Measurements from ENCODE around the gene CAMK2D.

Gene CAMK2D

DNA sequence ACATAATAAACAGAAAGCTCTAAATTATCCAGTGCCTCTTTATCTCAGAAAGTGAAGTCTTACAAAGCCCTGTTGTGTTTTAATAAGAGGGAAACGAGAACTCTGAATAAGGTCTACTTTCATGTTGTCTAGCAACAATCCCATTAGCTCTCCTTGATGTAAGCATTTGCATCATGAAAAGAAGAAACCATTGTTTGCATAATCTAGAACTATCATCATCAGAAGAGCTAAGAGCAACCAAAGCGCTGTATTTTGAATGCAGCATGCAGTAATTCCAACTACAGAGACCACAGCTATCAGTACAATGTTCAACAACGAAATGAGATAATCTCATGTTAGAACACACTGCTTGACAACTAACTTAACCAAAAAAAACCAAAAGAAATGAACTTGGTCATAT, 257.1 kb downstream of the CAMK2D start:
- no peak for DNase-seq

DNA sequence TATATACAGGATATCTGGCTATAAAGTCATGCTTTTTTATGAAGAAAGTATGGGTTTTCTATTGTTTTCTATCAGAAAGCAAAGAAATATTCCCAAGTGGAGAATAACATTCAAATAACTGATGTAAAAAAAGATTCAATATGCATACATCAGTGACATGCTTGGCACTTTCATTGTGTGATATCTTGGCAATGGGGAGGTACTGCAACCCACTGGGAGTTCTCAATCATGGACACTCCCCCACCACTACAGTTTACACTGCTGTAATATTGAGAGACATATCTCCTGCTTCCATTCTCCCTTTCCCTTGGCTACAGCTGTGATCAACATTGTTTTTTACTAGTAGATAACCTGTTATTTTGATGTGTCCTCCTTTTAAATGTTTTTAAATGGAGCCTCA, 257.8 kb downstream of the CAMK2D start:
- no peak for DNase-seq

DNA sequence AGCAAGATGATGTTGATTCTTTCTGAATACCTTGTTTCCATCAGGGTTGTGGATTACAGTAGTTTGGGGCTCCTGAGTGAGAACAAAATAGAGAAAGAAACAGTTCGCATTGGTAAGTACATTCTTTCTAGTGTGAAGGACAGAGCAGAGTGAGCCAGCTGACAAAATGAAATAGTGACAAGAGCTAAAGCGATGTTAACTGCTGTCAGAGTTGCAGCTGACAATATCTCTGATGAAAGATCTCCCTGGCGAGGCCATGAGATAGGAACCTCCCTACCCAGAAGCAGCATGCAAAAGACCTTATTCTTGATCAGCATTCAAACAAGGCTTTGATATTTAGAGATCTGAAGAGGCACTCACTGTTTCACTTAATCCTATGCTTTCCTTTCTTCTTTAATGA, 258.6 kb downstream of the CAMK2D start:
- no peak for DNase-seq

- no peak for DNase-seq
Observed at GRCh38 chr4:113502476-113502875, 259.1 kb downstream of the CAMK2D start.

GRCh38 chr4:113500424-113500823, 261.1 kb downstream of the CAMK2D start:
- no peak for DNase-seq

- DNase-seq, result no peak
Observed at GRCh38 chr4:113499696-113500095, 261.8 kb downstream of the CAMK2D start.

DNA sequence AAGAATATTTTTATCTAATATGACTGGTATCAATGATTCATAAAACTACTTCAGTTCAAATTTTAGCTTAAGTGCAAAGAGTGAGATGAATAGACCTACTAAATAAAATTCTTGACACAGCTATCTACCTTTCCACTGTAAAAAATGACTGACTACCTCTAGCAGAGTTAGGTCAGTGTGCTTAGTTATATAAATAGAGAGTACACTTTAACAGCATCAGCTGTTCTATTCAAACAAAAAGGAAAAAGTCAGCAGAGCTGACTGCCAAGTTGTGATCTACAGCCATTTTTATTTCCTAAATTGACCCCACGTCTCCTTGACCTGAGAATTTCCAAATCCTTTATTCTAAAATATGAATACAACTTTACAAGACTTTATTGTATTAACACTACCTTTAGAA, 262.4 kb downstream of the CAMK2D start:
- DNase-seq, result no peak

- DNase-seq, result no peak
Observed at GRCh38 chr4:113497154-113497884, 264.2 kb downstream of the CAMK2D start.

DNA sequence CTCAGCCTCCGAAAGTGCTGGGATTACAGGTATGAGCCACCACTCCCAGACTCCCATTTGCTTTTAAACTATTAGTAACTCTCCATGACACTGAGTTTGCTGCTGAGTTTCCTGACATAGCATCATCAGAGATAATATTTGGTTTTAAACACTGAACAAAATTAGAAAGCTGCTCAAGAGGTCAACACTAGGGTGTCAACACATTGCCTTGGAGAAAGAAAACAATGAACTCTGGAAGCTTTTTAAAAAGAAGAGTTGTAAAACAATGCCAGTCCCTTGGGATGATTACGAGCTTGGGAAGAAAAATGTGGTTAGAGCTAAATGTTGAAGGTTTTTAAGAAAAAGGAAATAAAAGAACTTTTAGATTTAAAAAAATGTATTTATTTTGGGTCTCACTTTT, 264.8 kb downstream of the CAMK2D start:
- no peak for DNase-seq

DNA sequence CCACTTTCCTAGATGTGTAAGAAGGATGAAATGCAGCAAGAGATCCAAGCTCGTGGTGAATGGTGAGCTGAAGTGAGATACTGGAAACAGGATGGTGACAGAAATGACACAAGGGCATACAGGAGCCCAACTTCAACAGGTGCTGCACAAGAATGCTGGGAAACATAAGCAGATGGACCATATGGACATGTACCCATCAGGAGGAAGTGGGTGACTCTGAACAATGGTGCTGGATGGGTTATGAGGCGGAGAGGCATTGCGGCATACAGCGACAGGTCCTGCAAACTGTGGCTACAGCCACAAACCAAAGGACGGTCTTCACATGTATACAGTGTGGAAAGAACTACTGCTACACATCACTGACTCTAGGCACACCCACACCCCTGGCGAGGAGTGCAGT, 265.7 kb downstream of the CAMK2D start:
- DNase-seq, result no peak

GRCh38 chr4:113483131-113483530, 278.4 kb downstream of the CAMK2D start:
- no peak for DNase-seq

DNA sequence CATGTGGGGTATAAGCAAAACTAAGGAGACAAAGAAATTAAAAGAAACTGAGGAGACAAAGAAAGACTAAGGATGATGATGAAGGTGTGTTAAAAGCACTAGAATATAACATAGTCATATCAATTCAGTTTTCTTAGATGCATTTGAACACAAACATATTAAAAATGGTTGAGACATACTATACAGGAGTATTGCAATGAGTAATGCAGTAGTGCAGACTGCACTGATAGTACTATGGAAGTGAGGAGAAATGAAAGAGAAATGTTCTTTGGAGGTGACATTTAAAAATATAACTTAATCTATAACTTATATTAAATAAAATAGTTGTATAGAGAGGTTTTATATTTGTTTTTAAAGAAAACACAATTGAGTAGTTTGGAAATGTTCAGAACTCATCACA, 279.2 kb downstream of the CAMK2D start:
- no peak for DNase-seq

GRCh38 chr4:113481820-113482219, 279.7 kb downstream of the CAMK2D start:
- DNase-seq, result no peak

DNA sequence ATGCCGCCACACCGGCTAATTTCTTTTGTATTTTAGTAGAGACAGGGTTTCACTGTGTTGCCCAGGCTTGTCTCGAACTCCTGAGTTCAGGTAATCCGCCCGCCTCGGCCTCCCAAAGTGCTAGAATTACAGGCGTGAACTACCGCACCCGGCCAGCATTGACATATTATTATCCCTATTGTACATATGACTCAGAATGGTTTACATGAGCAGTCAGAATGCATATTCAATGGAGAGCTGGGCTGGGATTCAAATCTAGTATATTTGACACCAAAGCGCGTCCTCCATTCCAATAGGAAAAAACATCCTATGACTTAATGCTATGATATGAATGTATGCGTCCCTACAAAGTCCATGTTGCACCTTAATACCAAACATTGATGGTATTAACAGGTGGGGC, 281.4 kb downstream of the CAMK2D start:
- DNase-seq, result no peak

GRCh38 chr4:113478032-113478431, 283.5 kb downstream of the CAMK2D start:
- no peak for DNase-seq

DNA sequence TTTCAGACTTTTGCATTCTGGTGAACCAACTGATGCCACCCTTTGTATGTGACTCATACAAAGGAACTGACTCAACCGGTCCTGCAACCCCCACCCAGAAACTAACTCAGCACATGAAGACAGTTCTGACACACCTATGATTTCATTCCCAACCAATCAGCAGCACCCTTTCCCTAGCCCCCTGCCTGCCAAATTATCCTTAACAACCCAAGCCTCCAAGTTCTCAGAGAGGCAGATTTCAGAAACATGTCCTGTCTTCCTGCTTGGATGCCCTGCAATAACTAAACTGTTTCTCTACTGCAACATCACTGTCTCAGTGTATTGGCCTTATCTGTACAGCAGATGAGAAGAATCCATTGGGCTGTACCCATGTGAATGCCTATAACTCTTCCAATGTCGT, 284.7 kb downstream of the CAMK2D start:
- DNase-seq, result no peak

DNA sequence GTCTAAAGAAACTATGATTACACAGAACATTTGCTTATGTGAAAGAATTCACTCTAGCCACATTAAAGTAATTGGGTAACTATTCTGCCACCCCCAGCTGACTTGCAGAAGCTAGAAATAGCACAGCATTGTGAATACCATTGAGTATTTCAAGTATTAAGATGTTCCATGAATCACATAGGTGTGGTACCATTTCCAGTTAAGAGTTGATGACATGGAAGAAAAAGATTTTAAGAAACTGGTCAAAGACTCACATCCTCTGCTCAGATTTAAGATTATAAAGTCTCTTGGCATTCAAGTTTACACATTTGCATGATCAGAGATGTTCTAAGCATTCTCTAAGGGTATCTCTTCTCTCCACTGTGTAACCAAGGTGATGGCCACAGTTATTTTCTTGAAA, 287.5 kb downstream of the CAMK2D start:
- DNase-seq, result no peak

DNA sequence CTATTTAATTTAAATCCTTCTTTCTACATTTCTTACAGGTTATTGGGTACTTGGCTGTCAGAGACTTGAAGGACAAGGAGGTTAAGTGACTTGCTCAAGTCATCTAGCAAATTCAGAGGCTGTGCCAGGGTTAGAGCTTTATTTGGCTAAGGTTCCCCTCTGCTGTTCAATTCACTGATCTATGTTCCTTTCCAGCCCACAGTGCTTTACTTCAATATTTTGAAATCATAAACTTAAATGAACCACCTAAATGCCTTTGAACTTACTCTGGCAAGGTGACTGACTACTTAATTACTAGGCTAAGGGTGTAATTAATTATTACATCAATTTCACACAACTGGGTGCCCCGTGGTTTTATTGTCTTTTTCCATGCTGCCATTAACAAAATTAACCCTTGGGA, 288.7 kb downstream of the CAMK2D start:
- DNase-seq, result no peak

GRCh38 chr4:113471146-113471860, 290.2 kb downstream of the CAMK2D start:
- no peak for DNase-seq

DNA sequence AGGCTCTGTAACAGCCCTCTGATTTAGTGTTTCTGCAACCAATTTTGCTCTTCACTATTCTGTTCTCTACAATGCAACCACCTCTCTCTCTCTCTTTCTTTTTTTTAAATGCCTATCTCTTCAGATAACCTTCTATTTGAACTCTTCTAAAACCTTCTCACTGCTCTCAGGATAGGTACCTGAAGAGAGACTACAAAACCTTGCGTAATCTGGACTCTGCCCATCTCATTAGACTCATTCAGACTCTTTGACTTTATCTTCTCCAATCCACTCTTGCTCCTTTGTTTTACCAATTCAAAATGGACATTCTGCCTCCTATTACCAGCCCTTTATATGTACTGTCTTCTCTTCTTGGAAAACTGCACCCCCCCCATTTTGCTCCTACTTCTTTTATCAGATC, 291.6 kb downstream of the CAMK2D start:
- no peak for DNase-seq

DNA sequence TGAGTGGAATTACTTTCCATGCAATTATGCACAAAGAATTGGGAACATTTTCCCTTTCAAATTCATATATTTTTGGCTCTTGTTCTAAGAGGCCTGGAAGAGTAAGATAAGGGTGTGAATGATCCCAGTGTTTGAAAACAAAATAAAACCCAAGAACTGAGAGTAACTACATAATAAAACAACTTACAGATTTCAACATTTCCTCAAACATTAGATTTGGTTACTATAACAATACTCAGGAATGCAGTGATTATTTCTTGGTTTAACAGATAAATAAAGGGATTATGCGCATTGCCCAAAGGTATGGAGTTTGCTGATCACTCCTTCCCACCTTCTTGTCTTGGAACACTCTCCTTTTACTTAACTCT, 292.5 kb downstream of the CAMK2D start:
- no peak for DNase-seq

GRCh38 chr4:113468165-113469022, 293.1 kb downstream of the CAMK2D start:
- no peak for DNase-seq

DNA sequence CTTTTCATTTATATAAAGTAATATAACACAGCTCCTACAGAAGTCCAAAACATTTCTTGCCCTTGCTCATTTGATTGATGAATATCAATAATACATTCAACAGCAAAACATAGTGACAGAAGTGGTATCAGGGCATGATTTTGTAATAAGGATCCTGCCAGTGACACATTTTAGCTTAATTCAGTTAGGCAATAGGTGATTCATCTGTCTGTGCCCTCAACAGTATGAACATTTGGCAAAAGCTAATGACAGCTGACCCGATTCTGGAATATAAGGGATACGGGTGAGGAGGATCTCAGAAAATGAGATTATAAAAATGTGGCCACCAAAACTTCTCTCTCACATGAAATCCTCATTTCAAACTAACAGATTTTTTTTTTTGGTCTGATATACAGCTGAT, 294.0 kb downstream of the CAMK2D start:
- no peak for DNase-seq

DNA sequence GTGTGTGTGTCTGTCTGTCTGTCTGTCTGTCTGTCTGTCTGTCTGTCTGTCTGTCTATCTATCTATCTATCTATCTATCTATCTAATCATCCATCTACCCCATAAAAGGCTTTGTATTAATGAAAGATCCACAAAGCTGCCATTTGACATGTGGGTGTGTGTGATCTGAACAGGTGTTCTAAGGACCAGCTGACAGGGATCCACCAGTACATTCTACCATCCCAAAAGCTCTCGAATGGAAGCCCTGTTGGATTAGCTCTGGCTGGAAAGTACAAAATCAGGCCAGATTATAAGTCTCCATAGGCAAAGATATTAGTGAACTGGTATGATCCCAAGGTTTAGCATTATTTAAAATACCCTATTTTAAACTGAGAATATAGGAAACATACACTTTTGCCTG, 299.3 kb downstream of the CAMK2D start:
- no peak for DNase-seq
